Astrocyte of the cerebellum (primary cell): Measurements from ENCODE around the gene ATXN7L1.

Experiments
- DNase-seq: peaks from one replicate; pipeline ENCODE4 v3.0.0-alpha.2; 2011; ENCODE audit warnings: low read depth
- H3K4me3 ChIP-seq: 2 replicates; pipeline ENCODE4 v1.5.1; 2011; ENCODE audit warnings: mild to moderate bottlenecking, low read depth, low read length, moderate library complexity
- in situ Hi-C: cut with HindIII; loops from 2 replicates; pipeline ENCODE4 v1.10.0; 2017; ENCODE audit warnings: low sequenced_read_pairs
- TF ChIP-seq, protein P1 (sequence below): IDR thresholded peaks from 2 replicates; pipeline ENCODE4 v1.5.1; 2012; ENCODE audit warnings: low read length, low read depth, moderate library complexity, mild to moderate bottlenecking; ENCODE audit errors: missing control alignments

Gene ATXN7L1

DNA sequence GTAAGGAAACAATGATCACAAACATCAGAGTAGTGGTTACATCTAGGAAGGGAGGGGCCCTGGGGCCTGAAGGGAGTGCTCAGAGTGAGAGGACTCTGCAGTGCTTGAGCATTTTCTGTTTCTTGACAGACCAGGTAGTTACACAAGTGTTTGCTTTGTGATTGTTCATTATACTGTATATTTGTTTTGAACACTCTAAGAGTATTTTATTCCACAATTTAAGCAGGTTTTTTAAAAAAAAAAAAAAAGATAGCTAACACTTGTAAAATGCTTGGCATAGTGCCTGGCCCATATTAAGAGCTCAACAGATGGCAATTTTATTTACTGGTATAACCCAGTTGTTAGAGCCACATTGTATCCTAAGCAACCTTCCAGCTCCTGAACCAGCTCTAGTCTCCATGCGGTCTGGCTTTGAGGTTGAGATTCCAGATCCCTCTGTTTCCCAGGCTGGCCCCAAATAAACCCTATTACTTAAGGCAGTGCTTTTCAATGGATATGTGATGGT lies 20.1 kb upstream of the ATXN7L1 start:
- no peak overlapping the region for H3K4me3 ChIP-seq
- in situ Hi-C loops = no loop called here
- TF ChIP-seq, protein P1, sequence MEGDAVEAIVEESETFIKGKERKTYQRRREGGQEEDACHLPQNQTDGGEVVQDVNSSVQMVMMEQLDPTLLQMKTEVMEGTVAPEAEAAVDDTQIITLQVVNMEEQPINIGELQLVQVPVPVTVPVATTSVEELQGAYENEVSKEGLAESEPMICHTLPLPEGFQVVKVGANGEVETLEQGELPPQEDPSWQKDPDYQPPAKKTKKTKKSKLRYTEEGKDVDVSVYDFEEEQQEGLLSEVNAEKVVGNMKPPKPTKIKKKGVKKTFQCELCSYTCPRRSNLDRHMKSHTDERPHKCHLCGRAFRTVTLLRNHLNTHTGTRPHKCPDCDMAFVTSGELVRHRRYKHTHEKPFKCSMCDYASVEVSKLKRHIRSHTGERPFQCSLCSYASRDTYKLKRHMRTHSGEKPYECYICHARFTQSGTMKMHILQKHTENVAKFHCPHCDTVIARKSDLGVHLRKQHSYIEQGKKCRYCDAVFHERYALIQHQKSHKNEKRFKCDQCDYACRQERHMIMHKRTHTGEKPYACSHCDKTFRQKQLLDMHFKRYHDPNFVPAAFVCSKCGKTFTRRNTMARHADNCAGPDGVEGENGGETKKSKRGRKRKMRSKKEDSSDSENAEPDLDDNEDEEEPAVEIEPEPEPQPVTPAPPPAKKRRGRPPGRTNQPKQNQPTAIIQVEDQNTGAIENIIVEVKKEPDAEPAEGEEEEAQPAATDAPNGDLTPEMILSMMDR = no peak
- no peak for DNase-seq

DNA sequence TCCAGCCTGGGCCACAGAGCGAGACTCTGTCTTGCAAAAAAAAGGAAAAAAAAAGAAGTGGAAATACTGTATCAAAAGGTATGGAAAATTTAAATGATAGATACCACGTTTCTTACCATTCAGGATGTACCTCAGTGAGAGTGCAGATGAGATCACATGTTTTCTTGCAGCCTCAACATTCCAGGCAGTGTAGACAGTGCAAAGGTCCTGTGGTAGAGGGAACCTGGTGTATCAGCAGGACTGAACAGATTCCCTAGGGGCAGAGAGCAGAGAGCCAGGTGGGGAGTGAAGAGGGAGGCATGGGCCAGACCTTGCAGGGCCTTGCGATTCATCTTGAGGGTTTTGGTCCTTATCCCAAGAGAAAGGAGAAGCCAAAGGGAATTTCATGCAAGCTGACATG lies 17.7 kb upstream of the ATXN7L1 start:
- no peak overlapping the region for H3K4me3 ChIP-seq
- TF ChIP-seq, protein P1 = no peak
- DNase-seq = no peak
- in situ Hi-C loops = no loop called here

DNA sequence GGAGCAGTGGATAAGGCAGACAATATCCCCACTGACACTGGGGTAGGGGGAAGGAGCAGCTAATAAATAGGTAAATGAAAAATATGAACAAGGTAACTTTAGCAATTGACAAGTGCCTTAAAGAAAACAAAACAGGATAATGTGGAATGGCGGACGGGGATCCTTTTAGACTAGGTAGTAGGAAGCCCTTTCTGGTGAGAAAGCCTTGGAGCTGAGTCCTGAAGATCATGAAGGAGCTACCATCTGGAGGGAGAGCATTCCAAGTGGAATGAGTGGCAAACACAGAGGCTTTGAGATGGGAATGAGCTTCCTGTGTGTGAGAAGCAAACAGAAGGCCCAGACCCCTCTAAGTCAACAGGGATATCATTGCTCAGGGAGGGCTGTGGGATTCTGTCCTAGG lies 16.0 kb upstream of the ATXN7L1 start:
- DNase-seq = no peak
- in situ Hi-C loops = no loop called here
- H3K4me3 ChIP-seq = no peak overlapping the region
- TF ChIP-seq, protein P1 = no peak

DNA sequence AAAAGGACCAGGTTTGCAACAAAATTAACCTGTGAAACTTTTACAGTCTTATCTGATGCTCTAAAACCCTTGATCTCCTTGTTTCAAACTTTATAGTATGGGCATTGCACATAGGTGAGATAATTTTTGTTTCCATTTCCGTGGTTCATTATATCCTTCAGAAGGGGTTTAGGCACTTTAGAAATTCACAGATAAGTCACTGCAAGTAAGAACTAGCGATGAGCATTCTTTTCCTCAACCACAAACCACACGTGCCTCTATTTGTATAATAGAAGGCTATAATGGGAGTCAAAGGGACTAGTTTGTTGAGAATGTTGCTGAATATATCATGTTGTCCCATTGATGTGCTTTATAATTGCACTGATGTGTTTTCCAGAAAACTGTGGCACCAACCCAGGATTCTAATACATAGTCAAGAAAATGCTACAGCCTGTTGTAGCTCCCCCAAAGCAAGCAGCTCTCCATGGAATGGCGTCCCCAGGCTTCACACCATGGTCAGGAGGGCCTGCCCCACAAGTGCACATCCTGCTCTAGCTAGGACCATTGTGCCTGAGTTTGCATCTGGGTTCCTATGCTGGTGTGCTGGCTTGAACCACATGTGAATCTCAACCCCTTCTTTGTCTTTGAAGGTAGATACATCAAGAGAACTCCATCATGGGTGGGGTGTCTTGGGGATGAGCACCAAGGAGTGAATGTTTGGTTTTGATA lies 14.0 kb upstream of the ATXN7L1 start:
- no peak overlapping the region for H3K4me3 ChIP-seq
- in situ Hi-C loops = no loop called here
- peak; percentile 53 for DNase-seq
- TF ChIP-seq, protein P1 = no peak

DNA sequence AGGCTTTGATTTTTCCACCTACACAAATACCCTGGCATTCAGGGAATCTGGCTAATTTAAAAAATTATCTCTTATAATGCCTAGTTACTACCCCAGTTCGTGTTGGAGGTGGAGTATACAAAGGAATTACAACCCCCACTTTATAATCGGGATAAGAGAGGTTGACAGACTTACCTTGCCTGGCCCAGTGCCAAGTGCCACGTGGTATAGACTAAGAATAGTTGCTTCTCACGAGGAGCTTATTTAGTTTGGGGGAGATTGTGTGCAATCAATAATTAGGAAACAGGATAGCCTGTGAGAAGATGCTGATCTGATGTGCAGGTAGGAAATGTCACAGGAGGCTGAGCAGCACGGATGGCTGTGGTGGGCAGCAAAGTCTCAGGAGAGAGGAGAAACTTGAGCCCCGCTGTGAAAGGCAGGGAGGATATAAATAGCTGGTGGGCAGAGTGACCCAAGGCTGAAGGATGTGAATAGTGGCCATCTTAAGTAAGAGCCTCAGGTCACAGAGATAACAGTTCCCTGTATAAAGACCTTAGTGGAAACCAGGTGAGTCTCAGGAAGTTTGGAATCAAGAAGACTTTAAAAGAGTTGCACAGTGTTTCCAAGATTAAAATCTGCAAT lies 11.3 kb upstream of the ATXN7L1 start:
- no peak for DNase-seq
- TF ChIP-seq, protein P1 = no peak
- H3K4me3 ChIP-seq = no peak overlapping the region
- in situ Hi-C loops = no loop called here

- TF ChIP-seq, protein P1 = no peak
- in situ Hi-C loops = no loop called here
- no peak for DNase-seq
- H3K4me3 ChIP-seq = no peak overlapping the region
Measured at GRCh38 chr7:105886776-105887175, 10.4 kb upstream of the ATXN7L1 start.
